ENCODE results near the gene LRBA. TPM values are rescaled to one million over a fixed set of nuclear protein-coding genes. Genes with fewer than 3 reads are reported as not detected.

The LRBA gene
- 22.5 and 42.7 TPM in 2 replicates for total RNA-seq

GRCh38 chr4:151014521-151015458, at the start of gene LRBA:
Gene LRBA (minus strand): TSS chr4:151015284. CDS start chr4:151014642, 642 bp downstream.

DNA sequence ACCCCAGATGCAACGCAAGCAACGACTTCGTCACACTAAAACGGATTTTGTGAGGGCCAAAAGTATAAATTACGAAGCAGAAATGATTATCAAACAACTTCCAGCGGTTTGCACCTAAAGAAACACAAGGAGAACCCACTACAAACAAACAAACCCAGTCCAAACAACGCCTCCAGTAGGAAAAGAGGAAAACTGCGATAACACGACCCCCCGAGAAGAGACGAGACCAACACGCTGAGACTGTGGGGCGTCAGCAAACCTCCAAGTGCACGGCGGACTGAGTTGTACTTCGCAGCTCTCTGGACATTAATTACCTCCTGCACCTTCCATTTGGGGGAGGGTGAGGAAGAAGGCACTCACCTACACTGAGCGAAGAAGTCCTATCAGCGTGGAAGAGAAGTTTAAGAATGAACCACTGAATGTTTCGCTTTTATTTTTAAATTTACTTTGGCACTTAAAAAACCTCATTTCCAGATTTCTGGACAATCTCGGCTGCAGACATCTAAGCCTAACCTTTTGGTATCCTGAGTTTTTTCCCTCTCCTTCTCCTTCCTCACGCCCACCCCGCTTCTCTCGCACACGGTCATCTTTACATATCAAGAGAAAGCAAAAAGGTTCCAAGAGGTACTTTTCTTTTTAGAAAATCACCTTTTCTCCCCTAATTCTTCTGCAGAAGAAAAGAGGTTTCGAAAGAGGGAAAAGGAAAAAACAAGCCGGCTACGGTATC, 432.8 kb downstream of the LRBA start, which contains the start of gene MAB21L2:
Gene MAB21L2 (plus strand): TSS at position 6 of the 727 bp plus-strand sequence. CDS start 879 bp downstream, outside the sequence.

Small RNAs within 50 kb of the gene (small RNA-seq; reads per million reads assigned to genes)
- not detected for gene RNA5SP168 (ENCODE audit: low replicate concordance)

Other genes starting within 250 kb of the LRBA start
- gene RPS3A, start 84.3 kb upstream of the LRBA start, total RNA-seq: 1,184 and 1,845 TPM in 2 replicates

Data from placental pericyte (primary cell).